Astrocyte of the hippocampus (primary cell): ENCODE results near the gene DDX10.
A peak's percentile ranks its signal among the peaks of the same experiment; 100 is the strongest.
"Not testable (repeated sequence)": the region's sequence is repeated elsewhere in the genome, so short reads cannot be mapped to it uniquely, and the experiment has no call there.

Experiments
- DNase-seq: peaks from one replicate; pipeline ENCODE4 v3.0.0; 2011; ENCODE audit warnings: low read depth, low spot score

DDX10 gene

GRCh38 chr11:108664730-108665525 lies at the start of gene DDX10:
Gene DDX10 (plus strand): TSS chr11:108665069. CDS start chr11:108665154, 85 bp downstream.
- DNase-seq = peak; percentile 99

- peak; percentile 85 for DNase-seq
Measured at GRCh38 chr11:108616549-108616948, 48.3 kb upstream of the DDX10 start.

GRCh38 chr11:108617055-108617454 lies 47.8 kb upstream of the DDX10 start:
- DNase-seq = no peak

- DNase-seq = no peak
Measured at GRCh38 chr11:108618529-108618928, 46.3 kb upstream of the DDX10 start.

GRCh38 chr11:108620958-108621772 lies 43.7 kb upstream of the DDX10 start:
- no peak for DNase-seq

- no peak for DNase-seq
Measured at GRCh38 chr11:108622341-108622740, 42.5 kb upstream of the DDX10 start.

GRCh38 chr11:108624196-108624925 lies 40.5 kb upstream of the DDX10 start:
- no peak for DNase-seq

- no peak for DNase-seq
Measured at GRCh38 chr11:108628326-108628725, 36.5 kb upstream of the DDX10 start.

- DNase-seq = no peak
Measured at GRCh38 chr11:108628812-108629211, 36.1 kb upstream of the DDX10 start.

GRCh38 chr11:108629274-108629673 lies 35.6 kb upstream of the DDX10 start:
- no peak for DNase-seq

- DNase-seq = no peak
Measured at GRCh38 chr11:108632041-108632704, 32.7 kb upstream of the DDX10 start.

- DNase-seq = peak; percentile 21
Measured at GRCh38 chr11:108635106-108635505, 29.8 kb upstream of the DDX10 start.

- DNase-seq = no peak
Measured at GRCh38 chr11:108636222-108636621, 28.6 kb upstream of the DDX10 start.

- no peak for DNase-seq
Measured at GRCh38 chr11:108639146-108639545, 25.7 kb upstream of the DDX10 start.

- not testable (repeated sequence) for DNase-seq
Measured at GRCh38 chr11:108641752-108642151, 23.1 kb upstream of the DDX10 start.

GRCh38 chr11:108643974-108644373 lies 20.9 kb upstream of the DDX10 start:
- DNase-seq = no peak

GRCh38 chr11:108645970-108646369 lies 18.9 kb upstream of the DDX10 start:
- no peak for DNase-seq

GRCh38 chr11:108647387-108647700 lies 17.5 kb upstream of the DDX10 start:
- DNase-seq = no peak

- peak; percentile 92 for DNase-seq
Measured at GRCh38 chr11:108647701-108648527, 17.0 kb upstream of the DDX10 start.

GRCh38 chr11:108648528-108648885 lies 16.4 kb upstream of the DDX10 start:
- no peak for DNase-seq

GRCh38 chr11:108654100-108654499 lies 10.8 kb upstream of the DDX10 start:
- DNase-seq = not testable (repeated sequence)
